Keratinocyte (primary cell): Measurements from ENCODE around the gene SPECC1L.

Experiments used
- EZH2 ChIP-seq: IDR thresholded peaks from one replicate; pipeline ENCODE4 v1.6.1; 2012; ENCODE audit warnings: inconsistent platforms, mild to moderate bottlenecking, low read length, moderate library complexity
- TF ChIP-seq, protein P1 (sequence below), 3 experiments: IDR thresholded peaks in 1 of 3; conservative IDR thresholded peaks in 1 of 3; optimal IDR thresholded peaks in 1 of 3; 2 replicates in 2 of 3; 3 replicates in 1 of 3; pipeline versions ENCODE3 to v1.5.1; 2011; ENCODE audit warnings: low read length in 3 of 3, mild to moderate bottlenecking in 3 of 3, moderate library complexity in 2 of 3, control low read depth in 1 of 3, inconsistent platforms in 1 of 3; ENCODE audit not compliant: insufficient read depth in 2 of 3; ENCODE audit errors: extremely low read depth in 1 of 3

DNA sequence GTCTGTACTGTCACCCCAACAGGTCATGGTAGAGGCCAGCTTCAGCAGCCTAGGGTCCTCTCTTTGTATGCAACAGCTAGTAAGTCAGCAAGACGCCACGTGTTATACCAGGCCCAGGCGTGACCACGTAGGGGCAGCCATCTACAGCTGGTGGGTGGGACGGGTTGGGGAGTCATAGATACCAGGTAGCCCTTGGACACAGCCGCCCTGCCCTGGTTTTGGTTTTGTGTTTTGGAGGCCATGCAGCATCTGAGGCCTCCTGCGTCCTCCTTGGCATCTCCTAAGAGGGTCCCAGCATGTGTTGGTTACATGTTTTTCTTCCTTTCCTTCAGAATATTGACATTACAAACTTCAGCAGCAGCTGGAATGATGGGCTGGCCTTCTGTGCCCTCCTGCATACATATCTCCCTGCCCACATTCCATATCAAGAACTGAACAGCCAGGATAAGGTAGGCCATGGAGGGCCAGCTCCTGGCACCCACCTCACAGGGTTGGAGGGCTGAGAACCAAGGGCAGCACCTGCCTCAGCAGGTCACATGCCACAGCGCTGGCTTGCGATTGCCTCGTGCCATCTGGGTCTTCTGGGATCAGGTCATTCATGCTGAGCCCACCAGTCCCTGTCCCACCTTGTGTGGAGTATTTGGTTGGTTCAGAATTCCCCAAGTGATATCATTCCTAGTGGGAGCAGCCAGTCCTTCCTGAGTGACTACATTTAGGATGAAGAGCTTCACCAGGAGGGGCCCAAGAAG lies 140.8 kb downstream of the SPECC1L start:
- TF ChIP-seq EZH2, result no peak
- TF ChIP-seq, protein P1, sequence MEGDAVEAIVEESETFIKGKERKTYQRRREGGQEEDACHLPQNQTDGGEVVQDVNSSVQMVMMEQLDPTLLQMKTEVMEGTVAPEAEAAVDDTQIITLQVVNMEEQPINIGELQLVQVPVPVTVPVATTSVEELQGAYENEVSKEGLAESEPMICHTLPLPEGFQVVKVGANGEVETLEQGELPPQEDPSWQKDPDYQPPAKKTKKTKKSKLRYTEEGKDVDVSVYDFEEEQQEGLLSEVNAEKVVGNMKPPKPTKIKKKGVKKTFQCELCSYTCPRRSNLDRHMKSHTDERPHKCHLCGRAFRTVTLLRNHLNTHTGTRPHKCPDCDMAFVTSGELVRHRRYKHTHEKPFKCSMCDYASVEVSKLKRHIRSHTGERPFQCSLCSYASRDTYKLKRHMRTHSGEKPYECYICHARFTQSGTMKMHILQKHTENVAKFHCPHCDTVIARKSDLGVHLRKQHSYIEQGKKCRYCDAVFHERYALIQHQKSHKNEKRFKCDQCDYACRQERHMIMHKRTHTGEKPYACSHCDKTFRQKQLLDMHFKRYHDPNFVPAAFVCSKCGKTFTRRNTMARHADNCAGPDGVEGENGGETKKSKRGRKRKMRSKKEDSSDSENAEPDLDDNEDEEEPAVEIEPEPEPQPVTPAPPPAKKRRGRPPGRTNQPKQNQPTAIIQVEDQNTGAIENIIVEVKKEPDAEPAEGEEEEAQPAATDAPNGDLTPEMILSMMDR (optimal IDR thresholded peaks at IDR 0.05 in 1 of 3, IDR thresholded peaks at IDR 0.05 in 1 of 3, conservative IDR thresholded peaks at IDR 0.05 in 1 of 3; ENCODE audit: extremely low read depth in 1 of 3, insufficient read depth in 2 of 3, low read length in 3 of 3), result no peak
